PC-3 (cell line): ENCODE measurements around the gene C1orf21. TPM values are rescaled to one million over a fixed set of nuclear protein-coding genes. Genes with fewer than 3 reads are reported as not detected.

Experiments used
- ATAC-seq: fragments of 200-7000 bp; cut with Tn5 transposase; 2 replicates; pipeline ENCODE4 v1.9.1; 2020; ENCODE audit warnings: mild to moderate bottlenecking, moderate library complexity
- BruUV-seq: library from RNA; stranded (reverse); fragments of 400-500 nt; replicated peaks from 2 replicates; lab custom pipeline; 2021; lab: Mats Ljungman, UMichigan
- CTCF ChIA-PET: fragments of 300-600 bp; sonication (Branson Sonifier 250); formaldehyde crosslinking; loops from one replicate; lab custom pipeline; 2022; ENCODE audit warnings: antibody characterized with exemption; lab: Charles Lee
- POLR2A ChIA-PET: fragments of 300-600 bp; sonication (Branson Sonifier 250); formaldehyde crosslinking; loops from one replicate; lab custom pipeline; 2022; ENCODE audit warnings: antibody characterized with exemption; ENCODE audit not compliant: unreplicated experiment; lab: Charles Lee
- DNase-seq: peaks from one replicate; pipeline ENCODE4 v3.0.0-alpha.2; 2015
- H2AFZ ChIP-seq: fragments of 300-600 bp; sonication (generic); 2 replicates; pipeline ENCODE4 v1.6.0; 2016; ENCODE audit warnings: antibody characterized with exemption, low read length
- H3F3A ChIP-seq: fragments of 300-600 bp; sonication (generic); one replicate; pipeline ENCODE4 v1.6.0; 2017; ENCODE audit warnings: antibody characterized with exemption, low read length, control low read depth, mild to moderate bottlenecking; ENCODE audit not compliant: unreplicated experiment
- H3K27ac ChIP-seq: fragments of 300-600 bp; sonication (generic); 2 replicates; pipeline ENCODE4 v1.5.1; 2016; ENCODE audit warnings: mild to moderate bottlenecking, low read length
- H3K27me3 ChIP-seq: fragments of 300-600 bp; sonication (generic); 2 replicates; pipeline ENCODE4 v1.6.1; 2016; ENCODE audit warnings: low read length, mixed read lengths
- H3K36me3 ChIP-seq: fragments of 300-600 bp; sonication (generic); 2 replicates; pipeline ENCODE4 v1.6.1; 2016; ENCODE audit warnings: low read depth, mixed run types, low read length, mixed read lengths
- H3K4me1 ChIP-seq: fragments of 300-600 bp; sonication (generic); 2 replicates; pipeline ENCODE4 v1.5.1; 2016; ENCODE audit warnings: low read length; ENCODE audit not compliant: insufficient read depth
- H3K4me2 ChIP-seq: fragments of 300-600 bp; sonication (generic); 2 replicates; pipeline ENCODE4 v1.6.0; 2016; ENCODE audit warnings: low read length
- H3K4me3 ChIP-seq: fragments of 300-600 bp; sonication (generic); 2 replicates; pipeline ENCODE4 v1.5.1; 2016; ENCODE audit warnings: mild to moderate bottlenecking, low read length, mixed read lengths
- H3K79me2 ChIP-seq: fragments of 300-600 bp; sonication (generic); 2 replicates; pipeline ENCODE4 v1.6.1; 2017; ENCODE audit warnings: low read length, mixed read lengths
- H3K9ac ChIP-seq: fragments of 300-600 bp; sonication (generic); 2 replicates; pipeline ENCODE4 v1.6.0; 2016; ENCODE audit warnings: mild to moderate bottlenecking, low read length
- H3K9me2 ChIP-seq: fragments of 300-600 bp; sonication (generic); replicated peaks from 2 replicates; pipeline ENCODE4 v1.6.1; 2016; ENCODE audit warnings: mixed run types, low read length, mixed read lengths
- H3K9me3 ChIP-seq: fragments of 300-600 bp; sonication (generic); 2 replicates; pipeline ENCODE4 v1.6.1; 2016; ENCODE audit warnings: low read length, mixed read lengths
- H4K20me1 ChIP-seq: fragments of 300-600 bp; sonication (generic); 2 replicates; pipeline ENCODE4 v1.6.1; 2016; ENCODE audit warnings: low read length, mixed read lengths
- EZH2 ChIP-seq: fragments of 300-600 bp; sonication (generic); IDR thresholded peaks from one replicate; pipeline ENCODE4 v1.6.1; 2017; ENCODE audit warnings: antibody characterized with exemption, mild to moderate bottlenecking, low read length; ENCODE audit not compliant: unreplicated experiment
- EZH2phosphoT487 ChIP-seq: fragments of 300-600 bp; sonication (generic); IDR thresholded peaks from 2 replicates; pipeline ENCODE4 v1.6.1; 2018; ENCODE audit warnings: mild to moderate bottlenecking, antibody characterized with exemption, low read length, borderline replicate concordance
- intact Hi-C: fragments of 100-400 bp; cut with micrococcal nuclease; formaldehyde crosslinking; loops from 2 replicates; pipeline ENCODE4 v1.9.0; 2023
- total RNA-seq: library from RNA; depleted of rRNA; stranded (reverse); fragments of >200 nt; gene quantifications from 2 replicates; pipeline ENCODE4 v1.2.3, GENCODE V29; 2014
- TF ChIP-seq, protein P1 (sequence below): fragments of 300-600 bp; sonication (generic); conservative IDR thresholded peaks from 2 replicates; pipeline ENCODE4 v1.5.1; 2017; ENCODE audit warnings: antibody characterized with exemption, low read depth, mild to moderate bottlenecking, low read length

C1orf21 gene
- total RNA-seq, 1 experiment from 2014 or later: 1.3 TPM

DNA sequence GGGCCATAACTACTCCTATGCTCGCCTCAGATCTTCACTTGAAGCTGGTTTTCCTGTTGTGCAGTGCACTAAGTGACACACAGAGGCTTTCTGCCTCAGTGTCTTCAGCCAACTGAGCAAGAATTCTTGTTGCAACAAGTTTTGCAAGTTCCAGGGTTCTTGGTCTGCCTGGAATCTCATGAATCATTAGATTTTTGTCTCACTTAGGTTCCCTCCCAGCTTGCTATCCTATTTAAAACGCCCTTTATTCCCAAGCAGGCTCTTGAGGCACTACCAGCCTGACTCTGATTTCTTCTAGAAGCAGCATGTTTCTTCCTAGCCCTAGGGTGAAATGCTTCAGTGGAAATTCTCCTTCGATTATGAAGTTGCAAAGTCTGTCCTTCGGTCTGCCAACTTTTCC lies 158.8 kb downstream of the C1orf21 start:
- TF ChIP-seq EZH2phosphoT487: no peak
- TF ChIP-seq, protein P1, sequence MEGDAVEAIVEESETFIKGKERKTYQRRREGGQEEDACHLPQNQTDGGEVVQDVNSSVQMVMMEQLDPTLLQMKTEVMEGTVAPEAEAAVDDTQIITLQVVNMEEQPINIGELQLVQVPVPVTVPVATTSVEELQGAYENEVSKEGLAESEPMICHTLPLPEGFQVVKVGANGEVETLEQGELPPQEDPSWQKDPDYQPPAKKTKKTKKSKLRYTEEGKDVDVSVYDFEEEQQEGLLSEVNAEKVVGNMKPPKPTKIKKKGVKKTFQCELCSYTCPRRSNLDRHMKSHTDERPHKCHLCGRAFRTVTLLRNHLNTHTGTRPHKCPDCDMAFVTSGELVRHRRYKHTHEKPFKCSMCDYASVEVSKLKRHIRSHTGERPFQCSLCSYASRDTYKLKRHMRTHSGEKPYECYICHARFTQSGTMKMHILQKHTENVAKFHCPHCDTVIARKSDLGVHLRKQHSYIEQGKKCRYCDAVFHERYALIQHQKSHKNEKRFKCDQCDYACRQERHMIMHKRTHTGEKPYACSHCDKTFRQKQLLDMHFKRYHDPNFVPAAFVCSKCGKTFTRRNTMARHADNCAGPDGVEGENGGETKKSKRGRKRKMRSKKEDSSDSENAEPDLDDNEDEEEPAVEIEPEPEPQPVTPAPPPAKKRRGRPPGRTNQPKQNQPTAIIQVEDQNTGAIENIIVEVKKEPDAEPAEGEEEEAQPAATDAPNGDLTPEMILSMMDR: no peak
- TF ChIP-seq EZH2: no peak

DNA sequence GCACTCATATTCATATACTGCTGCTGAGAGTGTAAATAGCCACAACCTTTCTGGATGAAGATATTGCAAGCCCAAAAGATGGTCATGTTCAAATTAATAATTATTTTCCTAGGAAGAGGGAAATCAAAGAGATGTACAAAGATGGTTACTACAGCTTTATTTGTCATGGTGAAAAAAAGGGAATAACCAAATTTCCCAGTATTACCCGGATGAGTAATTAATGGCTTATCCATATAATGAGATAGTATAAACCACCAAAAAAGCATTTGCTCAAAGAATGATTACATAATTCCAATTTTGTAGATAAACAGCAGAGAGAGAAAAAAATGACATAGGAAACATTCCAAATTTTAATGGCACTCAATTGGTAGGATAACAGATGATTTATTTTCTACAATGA lies 165.6 kb downstream of the C1orf21 start:
- Histone ChIP-seq H4K20me1 (no peaks in the 10 kb centered on the region), H3K4me1 (peaks cover 13% of the 10 kb centered on the region), H3K9me3 (no peaks in the 10 kb centered on the region), H3K4me2 (no peak overlapping the region), H3K27ac (no peak overlapping the region), H3K9me2 (no peaks in the 10 kb centered on the region), H3K9ac (no peak overlapping the region), H3F3A (no peaks in the 10 kb centered on the region), H3K36me3 (no peaks in the 10 kb centered on the region), H3K4me3 (no peak overlapping the region), H2AFZ (no peak overlapping the region), H3K79me2 (no peaks in the 10 kb centered on the region), H3K27me3 (no peaks in the 10 kb centered on the region)
- no peak for DNase-seq
- intact Hi-C loops: no loop called here
- ChIA-PET CTCF (no interaction called here), POLR2A (no interaction called here)
- TF ChIP-seq EZH2phosphoT487: no peak
- ATAC-seq: no peak
- BruUV-seq: no TSS peak

More for the DNA sequence above, 158.8 kb downstream of the C1orf21 start:
- no peaks in the 10 kb centered on the region for H4K20me1 ChIP-seq
- DNase-seq (peak; percentile 20), ATAC-seq (no peak)
- H2AFZ ChIP-seq: no peak overlapping the region
- no peaks in the 10 kb centered on the region for H3K36me3 ChIP-seq
- H3K4me3 ChIP-seq: no peak overlapping the region
- no peaks in the 10 kb centered on the region for H3K27me3 ChIP-seq
- no peaks in the 10 kb centered on the region for H3K9me2 ChIP-seq
- no peaks in the 10 kb centered on the region for H3K9me3 ChIP-seq
- CTCF ChIA-PET: no interaction called here
- intact Hi-C loops: no loop called here
- no peak overlapping the region for H3K4me2 ChIP-seq
- H3K4me1 ChIP-seq: no peaks in the 10 kb centered on the region
- H3K27ac ChIP-seq: no peak overlapping the region
- POLR2A ChIA-PET: no interaction called here
- no peak overlapping the region for H3K9ac ChIP-seq
- H3K79me2 ChIP-seq: no peaks in the 10 kb centered on the region
- no peaks in the 10 kb centered on the region for H3F3A ChIP-seq
- BruUV-seq: no TSS peak

DNA sequence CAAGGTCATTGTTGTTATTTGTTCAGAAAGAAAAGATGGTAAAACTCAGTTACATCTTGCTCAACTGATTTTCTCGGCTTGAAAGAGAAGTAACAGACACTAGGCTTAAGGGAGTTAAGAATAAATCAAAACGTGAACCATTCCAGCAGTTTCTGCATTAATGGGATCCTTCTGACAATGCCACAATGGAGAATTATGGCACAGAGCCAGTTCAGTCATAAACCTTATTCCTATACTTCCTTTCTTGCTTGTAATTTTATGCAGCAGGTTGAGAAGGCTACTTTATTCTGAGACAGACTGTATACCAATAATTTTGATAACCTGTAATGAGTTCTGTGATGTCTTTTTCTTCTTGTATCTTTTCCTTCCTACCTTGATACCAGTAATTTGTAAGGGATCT lies 167.0 kb downstream of the C1orf21 start:
- no peaks in the 10 kb centered on the region for H3F3A ChIP-seq
- ChIA-PET CTCF (no interaction called here), POLR2A (no interaction called here)
- BruUV-seq: no TSS peak
- no peaks in the 10 kb centered on the region for H3K27me3 ChIP-seq
- H3K9ac ChIP-seq: no peak overlapping the region
- DNase-seq: no peak
- H4K20me1 ChIP-seq: no peaks in the 10 kb centered on the region
- H3K27ac ChIP-seq: no peak overlapping the region
- TF ChIP-seq EZH2phosphoT487: no peak
- TF ChIP-seq, protein P1: no peak
- TF ChIP-seq EZH2: no peak
- ATAC-seq: no peak
- H3K9me3 ChIP-seq: no peaks in the 10 kb centered on the region
- H3K4me1 ChIP-seq: peaks cover 13% of the 10 kb centered on the region
- no peaks in the 10 kb centered on the region for H3K9me2 ChIP-seq
- no peak overlapping the region for H2AFZ ChIP-seq
- H3K79me2 ChIP-seq: no peaks in the 10 kb centered on the region
- intact Hi-C loops: no loop called here
- no peak overlapping the region for H3K4me2 ChIP-seq
- H3K4me3 ChIP-seq: no peak overlapping the region
- H3K36me3 ChIP-seq: no peaks in the 10 kb centered on the region
